Ramos (cell line): ENCODE data around the gene RPL38.
"Not testable (repeated sequence)": the region's sequence is repeated elsewhere in the genome, so short reads cannot be mapped to it uniquely, and the experiment has no call there.

ENCODE experiments used
- in situ Hi-C: fragments of 300-500 bp; cut with MboI; formaldehyde crosslinking; loops from one replicate; pipeline ENCODE4 v1.14.3; 2022; ENCODE audit warnings: low sequenced_read_pairs; ENCODE audit not compliant: unreplicated experiment

Gene RPL38

DNA sequence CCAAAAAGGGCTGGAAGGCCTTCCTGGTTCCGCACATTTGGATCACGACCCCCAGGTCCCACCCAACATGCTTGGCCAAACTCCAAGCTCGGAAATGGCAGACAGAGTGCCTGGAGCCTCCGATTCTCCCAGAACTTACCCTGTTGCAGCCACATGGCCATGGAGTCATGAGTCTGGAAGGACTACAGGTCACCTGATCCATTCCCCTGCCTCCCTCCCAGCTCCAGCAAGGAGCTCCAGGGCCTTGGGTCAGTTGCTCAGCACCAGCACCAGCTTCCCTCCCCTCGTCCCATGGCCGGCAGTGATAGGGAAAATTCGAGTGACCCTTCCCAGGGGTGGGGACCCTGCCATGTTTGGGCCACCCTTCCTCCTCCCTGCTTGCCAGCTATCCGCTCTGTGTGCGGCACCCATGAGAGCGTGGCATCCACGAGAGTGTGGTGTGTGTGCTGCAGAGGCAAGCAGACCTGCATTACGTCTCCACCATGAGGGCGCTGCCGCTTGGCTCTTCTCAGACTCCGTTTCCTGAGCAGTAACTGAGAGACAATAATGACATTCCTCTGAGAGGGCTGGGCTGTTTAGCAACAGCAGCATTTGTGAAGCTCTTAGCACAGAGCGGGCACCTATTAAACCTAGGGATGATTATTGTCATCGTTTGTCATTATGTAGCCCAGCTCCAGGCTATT, 21.3 kb upstream of the RPL38 start:
- in situ Hi-C loops, result no loop called here

DNA sequence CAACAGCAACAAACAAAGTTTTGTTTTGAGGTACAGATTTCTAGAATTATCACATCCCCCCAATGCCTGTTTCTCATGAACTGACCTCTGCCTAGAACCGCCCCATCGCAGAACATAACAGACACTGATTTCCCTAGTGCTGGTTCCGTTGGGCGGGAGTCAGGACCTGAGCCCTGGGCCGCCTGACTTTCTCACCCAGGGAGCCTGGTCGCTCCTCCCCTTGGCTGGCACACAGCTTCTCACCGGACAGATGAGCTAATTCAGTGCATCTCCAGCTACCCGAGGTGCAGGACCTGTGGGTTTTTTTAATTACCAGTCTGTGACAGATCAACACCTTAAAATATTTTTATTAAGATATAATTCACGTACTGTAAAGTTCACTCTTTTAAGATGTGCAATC, 20.1 kb upstream of the RPL38 start:
- in situ Hi-C loops, result no loop called here

DNA sequence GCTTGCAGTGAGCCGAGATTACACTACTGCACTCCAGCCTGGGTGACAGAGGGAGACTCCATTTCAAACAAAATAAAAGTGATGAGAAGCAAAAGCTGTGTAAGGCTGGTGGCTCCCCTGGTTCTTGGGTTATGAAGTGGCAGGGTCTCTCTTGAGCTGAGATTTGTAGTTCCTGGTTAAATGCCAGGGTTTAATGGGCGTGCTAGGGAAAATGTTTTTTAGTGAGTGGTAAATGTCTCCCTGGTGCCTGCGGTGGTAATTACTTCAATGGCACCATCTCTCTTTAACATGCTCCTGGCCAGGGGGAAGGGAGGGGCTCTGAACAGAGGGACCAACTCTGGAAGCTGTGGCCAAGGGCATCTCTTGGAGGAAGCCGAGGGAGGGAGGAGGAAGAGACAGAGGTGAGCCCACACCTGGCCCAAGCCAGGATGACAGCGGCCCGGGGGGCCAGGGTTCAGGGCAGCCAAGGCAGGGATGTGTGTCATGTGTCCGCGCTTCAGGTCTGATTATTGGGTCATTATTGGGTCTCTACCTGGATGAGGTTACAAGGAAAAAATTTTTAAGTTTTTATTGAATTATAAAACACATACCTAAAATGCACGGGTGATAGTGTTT, 17.8 kb upstream of the RPL38 start:
- in situ Hi-C loops, result no loop called here

DNA sequence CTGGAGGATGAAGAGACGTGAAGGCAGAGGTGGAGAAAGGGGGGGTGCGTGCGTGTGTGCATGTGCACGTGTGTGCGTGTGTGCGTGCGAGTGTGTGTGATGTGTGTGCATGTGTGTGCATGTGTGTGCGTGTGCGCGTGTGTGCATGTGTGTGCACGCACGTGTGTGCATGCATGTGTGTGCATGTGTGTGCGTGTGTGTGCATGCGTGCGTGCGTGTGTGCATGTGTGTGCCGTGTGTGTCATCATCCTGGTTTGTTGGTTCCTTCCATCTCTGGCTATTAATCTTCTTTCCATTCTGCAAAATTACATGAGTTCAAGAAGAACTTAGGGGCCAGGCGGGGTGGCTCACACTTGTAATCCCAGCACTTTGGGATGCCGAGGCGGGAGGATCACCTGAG, 17.0 kb upstream of the RPL38 start:
- in situ Hi-C loops, result no loop called here

- in situ Hi-C loops, result no loop called here
Observed at GRCh38 chr17:74187761-74188160, 15.7 kb upstream of the RPL38 start.

DNA sequence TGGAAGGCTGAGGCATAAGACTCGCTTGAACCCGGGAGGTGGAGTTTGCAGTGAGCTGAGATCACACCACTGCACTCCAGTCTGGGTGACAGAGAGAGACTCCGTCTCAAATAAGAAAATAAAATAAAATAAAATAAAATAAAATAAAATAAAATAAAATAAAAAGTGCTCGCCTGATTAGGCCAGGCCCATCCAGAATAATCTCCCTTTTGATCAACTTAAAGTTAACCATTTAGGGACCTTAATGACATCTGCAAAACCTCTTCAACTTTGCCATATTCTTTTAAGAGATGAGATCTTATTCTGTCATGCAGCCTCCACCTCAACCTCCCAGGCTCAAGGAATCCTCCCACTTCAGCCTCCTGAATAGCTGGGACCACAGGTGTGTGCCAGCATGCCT, 14.8 kb upstream of the RPL38 start:
- in situ Hi-C loops, result not testable (repeated sequence)

- in situ Hi-C loops, result no loop called here
Observed at GRCh38 chr17:74190154-74190553, 13.3 kb upstream of the RPL38 start.

GRCh38 chr17:74190807-74191406, 12.6 kb upstream of the RPL38 start:
- in situ Hi-C loops, result no loop called here

DNA sequence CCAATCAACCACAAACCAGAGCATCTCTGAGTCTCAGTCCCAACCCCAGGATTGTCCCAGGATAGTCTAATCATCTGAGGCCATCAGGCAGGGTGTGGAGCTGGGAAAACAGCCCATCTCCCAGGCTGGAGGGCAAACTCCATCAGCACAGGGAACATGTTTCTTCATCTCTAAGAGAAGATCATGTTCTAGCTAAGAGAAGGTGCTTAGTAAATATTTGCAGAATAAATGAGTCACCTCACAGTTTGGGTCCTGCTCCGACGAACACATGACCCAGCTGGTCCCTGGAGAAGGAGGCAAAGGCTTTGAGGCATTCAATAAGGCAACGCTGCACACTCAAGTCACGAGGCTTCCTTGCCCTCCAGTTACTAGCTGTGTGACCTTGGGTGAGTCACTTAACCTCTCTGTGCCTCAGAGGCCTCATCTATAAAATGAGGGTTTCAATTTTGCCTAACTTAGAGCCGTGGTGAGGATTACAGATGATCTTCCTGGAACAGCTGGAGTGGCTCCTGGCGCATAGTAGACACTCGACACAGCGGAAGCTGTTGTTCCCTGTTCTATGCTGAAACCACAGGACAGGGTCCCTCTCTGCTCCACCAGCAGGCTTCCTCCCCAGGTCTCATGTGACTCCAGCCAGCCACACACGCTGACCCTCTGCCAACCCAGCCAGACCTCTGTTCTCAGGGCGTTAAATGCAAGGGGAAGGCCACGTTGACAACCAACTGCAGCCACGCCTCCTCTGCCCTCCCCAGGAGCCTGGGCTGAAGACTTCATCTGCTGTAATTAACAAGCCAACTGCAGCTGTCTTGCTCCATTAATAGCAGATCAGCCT, 10.3 kb upstream of the RPL38 start:
- in situ Hi-C loops, result no loop called here

GRCh38 chr17:74194682-74195081, 8.8 kb upstream of the RPL38 start:
- in situ Hi-C loops, result no loop called here

DNA sequence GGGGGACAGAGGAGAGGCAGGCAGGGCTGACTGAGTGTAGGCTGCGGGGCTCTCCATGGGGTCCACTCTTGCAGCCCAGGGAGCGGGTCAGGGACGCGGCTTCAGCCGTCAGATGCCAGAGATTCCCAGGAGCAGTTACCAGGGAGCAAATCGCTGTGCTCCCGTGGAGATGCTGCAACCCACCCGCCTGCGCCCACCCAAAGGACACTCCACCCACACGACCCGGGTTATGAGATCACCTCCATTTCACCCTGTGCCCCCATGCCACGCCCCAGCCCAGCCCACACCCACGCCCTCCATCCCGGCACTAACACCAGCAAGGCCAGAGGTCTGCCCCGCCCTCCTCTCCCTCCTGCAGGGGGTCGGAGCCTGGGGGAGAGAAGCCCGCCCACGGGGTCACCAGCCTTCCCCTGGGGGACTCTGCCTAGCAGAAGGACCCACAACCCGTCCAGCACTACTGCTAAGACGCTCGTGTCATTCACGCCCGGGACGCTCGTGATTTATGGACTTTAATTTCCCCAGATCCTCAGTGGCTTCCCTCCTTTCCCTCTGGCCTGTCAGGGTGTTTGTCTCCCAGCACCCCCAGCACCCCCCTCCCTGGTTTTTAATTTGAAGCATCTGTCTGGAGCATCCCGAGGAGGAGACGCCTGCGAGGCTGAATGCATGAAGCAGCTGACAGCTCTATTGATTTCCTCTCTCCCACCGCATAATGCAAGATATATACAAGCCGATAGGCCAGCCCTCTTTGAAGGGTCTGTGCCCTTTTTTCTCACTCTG, 6.7 kb upstream of the RPL38 start:
- in situ Hi-C loops, result no loop called here

GRCh38 chr17:74197801-74198200, 5.7 kb upstream of the RPL38 start:
- in situ Hi-C loops, result no loop called here

GRCh38 chr17:74198694-74199093, 4.8 kb upstream of the RPL38 start:
- in situ Hi-C loops, result no loop called here

GRCh38 chr17:74199306-74200092, 4.0 kb upstream of the RPL38 start:
- in situ Hi-C loops, result no loop called here

GRCh38 chr17:74200112-74200511, 3.4 kb upstream of the RPL38 start:
- in situ Hi-C loops, result no loop called here

DNA sequence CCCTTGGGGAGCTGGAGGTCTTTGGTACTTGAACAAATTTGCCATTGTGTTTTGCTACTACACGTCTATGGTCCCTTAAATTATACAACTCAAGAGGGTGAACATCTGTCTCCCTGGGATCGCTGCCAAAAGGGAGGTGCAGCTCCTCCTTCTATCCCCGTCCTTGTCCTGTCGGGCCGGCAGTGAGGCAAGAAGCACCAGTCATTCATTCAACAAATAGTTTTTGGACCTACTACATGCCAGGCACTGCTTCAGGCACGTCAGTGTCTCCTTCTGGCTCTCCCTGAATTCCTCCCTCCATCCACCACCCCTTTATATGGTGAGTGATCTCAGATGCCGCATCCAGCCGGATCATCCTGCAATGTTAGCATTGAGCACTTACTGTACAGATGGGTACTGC, 2.2 kb upstream of the RPL38 start:
- in situ Hi-C loops, result no loop called here

GRCh38 chr17:74201948-74202347, 1.5 kb upstream of the RPL38 start:
- in situ Hi-C loops, result no loop called here

DNA sequence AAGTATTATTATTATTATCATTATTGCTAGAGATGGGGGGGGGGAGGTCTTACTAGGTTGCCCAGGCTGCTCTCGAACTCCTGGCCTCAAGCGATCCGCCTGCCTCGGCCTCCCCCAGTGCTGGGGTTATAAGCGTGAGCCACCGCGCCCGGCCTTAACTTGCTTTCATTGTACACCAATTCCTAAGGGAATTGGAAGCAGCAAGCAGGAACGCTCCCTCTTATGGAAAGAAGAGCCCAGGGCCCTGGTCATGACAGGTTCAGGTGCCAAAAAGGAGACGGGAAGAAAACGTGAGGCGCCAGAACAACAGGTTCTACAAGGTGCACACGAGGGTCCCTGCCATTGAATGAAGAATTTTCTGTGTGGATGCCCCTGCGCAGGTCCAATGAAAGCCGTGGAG, 540 bp upstream of the RPL38 start:
- in situ Hi-C loops, result no loop called here

DNA sequence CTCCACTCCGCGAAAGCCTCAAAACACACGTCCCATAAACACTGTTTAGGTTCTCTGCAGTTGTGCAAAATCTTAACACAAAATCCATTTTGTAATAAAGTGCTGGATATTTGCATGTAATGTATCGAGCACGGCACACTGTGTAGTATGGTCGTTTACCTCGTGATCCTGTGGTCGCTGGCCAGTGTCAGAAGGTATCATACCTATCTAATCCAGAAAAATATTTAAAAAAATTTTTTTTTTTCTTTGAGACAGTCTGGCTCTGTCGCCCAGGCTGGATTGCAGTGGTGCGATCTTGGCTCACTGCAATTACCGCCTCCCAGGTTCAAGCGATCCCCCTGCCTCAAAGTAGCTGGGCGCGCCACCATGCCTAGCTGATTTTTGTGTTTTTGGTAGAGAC, 996 bp downstream of the RPL38 start:
- in situ Hi-C loops, result no loop called here

GRCh38 chr17:74205274-74205673, 1.8 kb downstream of the RPL38 start:
- in situ Hi-C loops, result no loop called here
